CD8-positive, alpha-beta memory T cell (primary cell): ENCODE results near the gene PPP1R12A. TPM values are rescaled to one million over a fixed set of nuclear protein-coding genes. Genes with fewer than 3 reads are reported as not detected.

Source experiments
- CTCF ChIA-PET: fragments of 350-600 bp; sonication (Branson Sonifier 250); formaldehyde crosslinking; loops from one replicate; lab custom pipeline; 2021; ENCODE audit warnings: antibody characterized with exemption; lab: Charles Lee
- POLR2A ChIA-PET: fragments of 350-600 bp; sonication (Branson Sonifier 250); formaldehyde crosslinking; loops from one replicate; lab custom pipeline; 2021; ENCODE audit warnings: antibody characterized with exemption; lab: Charles Lee
- DNase-seq, 5 donors: peaks; one replicate each; pipeline versions ENCODE4 v3.0.0 to v3.0.0-alpha.2; 2020 to 2022; ENCODE audit warnings: mixed read lengths in 1 of 5
- H3K27ac ChIP-seq: one replicate; pipeline ENCODE4 v1.7.0; 2013; ENCODE audit warnings: low read depth, mild to moderate bottlenecking, low read length, moderate library complexity
- H3K27me3 ChIP-seq: 2 replicates; pipeline ENCODE4 v1.7.0; 2013; ENCODE audit warnings: low read length, mild to moderate bottlenecking; ENCODE audit not compliant: insufficient read depth, poor library complexity, severe bottlenecking
- H3K36me3 ChIP-seq: 2 replicates; pipeline ENCODE4 v1.7.0; 2013; ENCODE audit warnings: mild to moderate bottlenecking, low read length, moderate library complexity; ENCODE audit not compliant: insufficient read depth
- H3K4me1 ChIP-seq: 2 replicates; pipeline ENCODE4 v1.7.0; 2013; ENCODE audit warnings: mild to moderate bottlenecking, low read length, moderate library complexity; ENCODE audit not compliant: insufficient read depth
- H3K4me3 ChIP-seq: 2 replicates; pipeline ENCODE4 v1.7.0; 2013; ENCODE audit warnings: mild to moderate bottlenecking, low read length
- H3K9me3 ChIP-seq: 2 replicates; pipeline ENCODE4 v1.7.0; 2013; ENCODE audit warnings: mild to moderate bottlenecking, low read length
- H3K27ac Mint-ChIP-seq, 8 donors: one replicate each; pipeline ENCODE4 v1.8.0; 2020 to 2021; ENCODE audit warnings: mixed read lengths in 8 of 8, mild to moderate bottlenecking in 6 of 8, inconsistent platforms in 3 of 8, moderate library complexity in 3 of 8
- H3K27me3 Mint-ChIP-seq, 2 donors: one replicate each; pipeline ENCODE4 v1.8.0; 2020 to 2021; ENCODE audit warnings: mixed read lengths in 2 of 2, mild to moderate bottlenecking in 1 of 2, moderate library complexity in 1 of 2
- H3K36me3 Mint-ChIP-seq, 3 donors: one replicate each; pipeline ENCODE4 v1.8.0; 2020 to 2021; ENCODE audit warnings: mixed read lengths in 3 of 3, inconsistent platforms in 1 of 3, mild to moderate bottlenecking in 1 of 3
- H3K4me1 Mint-ChIP-seq, 3 donors: one replicate each; pipeline ENCODE4 v1.8.0; 2020 to 2021; ENCODE audit warnings: mixed read lengths in 3 of 3, inconsistent platforms in 1 of 3, mild to moderate bottlenecking in 1 of 3
- H3K4me3 Mint-ChIP-seq, 7 donors: one replicate each; pipeline ENCODE4 v1.8.0; 2020 to 2021; ENCODE audit warnings: mixed read lengths in 7 of 7, mild to moderate bottlenecking in 6 of 7, moderate library complexity in 4 of 7, inconsistent platforms in 2 of 7
- H3K9me3 Mint-ChIP-seq, 5 donors: one replicate each; pipeline ENCODE4 v1.8.0; 2020 to 2022; ENCODE audit warnings: mixed read lengths in 5 of 5, mild to moderate bottlenecking in 3 of 5, moderate library complexity in 2 of 5, inconsistent platforms in 1 of 5
- polyA plus RNA-seq: library from polyadenylated mRNA; unstranded; fragments of 300-500 nt; fragmentation: Illumina TruSeq; gene quantifications from one replicate; pipeline ENCODE4 v1.2.3, GENCODE V29; 2021
- total RNA-seq, 2 experiments: library from RNA; stranded (reverse); gene quantifications; one replicate each; pipeline ENCODE4 v1.2.3, GENCODE V29; 2021

Gene PPP1R12A
- total and polyA plus RNA-seq, 3 experiments from 2014 or later, result 72.1 to 140 (median 80.4) TPM

- H3K9me3 Mint-ChIP-seq, result no peaks in the 10 kb centered on the region
- ChIA-PET CTCF (no interaction called here), POLR2A (no interaction called here)
- H3K4me3 ChIP-seq, result no peak overlapping the region
- H3K36me3 Mint-ChIP-seq, result peaks cover 0 to 44% (median 12%) of the 10 kb centered on the region in 3 donors
- no peaks in the 10 kb centered on the region for H3K4me1 ChIP-seq
- H3K36me3 ChIP-seq, result no peaks in the 10 kb centered on the region
- no peaks in the 10 kb centered on the region for H3K27me3 Mint-ChIP-seq
- no peaks in the 10 kb centered on the region for H3K4me1 Mint-ChIP-seq
- H3K9me3 ChIP-seq, result no peaks in the 10 kb centered on the region
- H3K27ac Mint-ChIP-seq, result peak overlapping the region in 1 of 8 donors; percentile 55
- no peaks in the 10 kb centered on the region for H3K27me3 ChIP-seq
- no peak overlapping the region for H3K27ac ChIP-seq
- H3K4me3 Mint-ChIP-seq, result no peak overlapping the region
- DNase-seq, result no peak
Measured at GRCh38 chr12:79773896-79774295, 161.0 kb downstream of the PPP1R12A start.

- Mint-ChIP-seq H3K27me3 (peaks cover 0 to 5% of the 10 kb centered on the region in 2 donors), H3K27ac (no peak overlapping the region), H3K4me1 (peaks cover 0 to 3% (median 0%) of the 10 kb centered on the region in 3 donors), H3K4me3 (no peak overlapping the region), H3K36me3 (peaks cover 0 to 17% (median 6%) of the 10 kb centered on the region in 3 donors), H3K9me3 (peaks cover 0 to 2% (median 0%) of the 10 kb centered on the region in 5 donors)
- no peaks in the 10 kb centered on the region for H3K27me3 ChIP-seq
- no peak for DNase-seq
- POLR2A ChIA-PET, result no interaction called here
- no peaks in the 10 kb centered on the region for H3K9me3 ChIP-seq
- H3K36me3 ChIP-seq, result no peaks in the 10 kb centered on the region
- no peaks in the 10 kb centered on the region for H3K4me1 ChIP-seq
- H3K27ac ChIP-seq, result no peak overlapping the region
- H3K4me3 ChIP-seq, result no peak overlapping the region
- CTCF ChIA-PET, result no interaction called here
Measured at GRCh38 chr12:79769860-79770485, 164.9 kb downstream of the PPP1R12A start.

- DNase-seq, result no peak
- Mint-ChIP-seq H3K27ac (no peak overlapping the region), H3K9me3 (peaks cover 0 to 2% (median 0%) of the 10 kb centered on the region in 5 donors), H3K27me3 (peaks cover 0 to 5% of the 10 kb centered on the region in 2 donors), H3K4me1 (peaks cover 0 to 3% (median 0%) of the 10 kb centered on the region in 3 donors), H3K4me3 (no peak overlapping the region), H3K36me3 (peaks cover 0 to 11% (median 5%) of the 10 kb centered on the region in 3 donors)
- Histone ChIP-seq H3K36me3 (no peaks in the 10 kb centered on the region), H3K4me1 (no peaks in the 10 kb centered on the region), H3K9me3 (no peaks in the 10 kb centered on the region), H3K4me3 (no peak overlapping the region), H3K27ac (no peak overlapping the region), H3K27me3 (no peaks in the 10 kb centered on the region)
- ChIA-PET POLR2A (no interaction called here), CTCF (no interaction called here)
Measured at GRCh38 chr12:79769189-79769859, 165.6 kb downstream of the PPP1R12A start.

- H3K9me3 Mint-ChIP-seq, result peaks cover 0 to 2% (median 0%) of the 10 kb centered on the region in 5 donors
- POLR2A ChIA-PET, result no interaction called here
Measured at GRCh38 chr12:79766705-79767464, 168.0 kb downstream of the PPP1R12A start.

GRCh38 chr12:79765157-79765556 lies 169.7 kb downstream of the PPP1R12A start:
- peaks cover 0 to 3% (median 0%) of the 10 kb centered on the region in 3 donors for H3K4me1 Mint-ChIP-seq
- Histone ChIP-seq H3K36me3 (no peaks in the 10 kb centered on the region), H3K9me3 (no peaks in the 10 kb centered on the region), H3K27me3 (no peaks in the 10 kb centered on the region), H3K4me3 (no peak overlapping the region), H3K4me1 (no peaks in the 10 kb centered on the region), H3K27ac (no peak overlapping the region)
- no peak overlapping the region for H3K4me3 Mint-ChIP-seq
- no peak overlapping the region for H3K27ac Mint-ChIP-seq
- no peak for DNase-seq
- H3K36me3 Mint-ChIP-seq, result no peaks in the 10 kb centered on the region
- POLR2A ChIA-PET, result no interaction called here
- peaks cover 6 to 8% of the 10 kb centered on the region in 2 donors for H3K27me3 Mint-ChIP-seq
- H3K9me3 Mint-ChIP-seq, result peaks cover 0 to 3% (median 2%) of the 10 kb centered on the region in 5 donors
- CTCF ChIA-PET, result no interaction called here

More at GRCh38 chr12:79766705-79767464, 168.0 kb downstream of the PPP1R12A start:
- peaks cover 0 to 3% (median 0%) of the 10 kb centered on the region in 3 donors for H3K4me1 Mint-ChIP-seq
- Histone ChIP-seq H3K27ac (no peak overlapping the region), H3K4me3 (no peak overlapping the region), H3K9me3 (no peaks in the 10 kb centered on the region), H3K36me3 (no peaks in the 10 kb centered on the region), H3K4me1 (no peaks in the 10 kb centered on the region), H3K27me3 (no peaks in the 10 kb centered on the region)
- CTCF ChIA-PET, result no interaction called here
- H3K36me3 Mint-ChIP-seq, result peaks cover 0 to 6% (median 5%) of the 10 kb centered on the region in 3 donors
- peaks cover 4 to 5% of the 10 kb centered on the region in 2 donors for H3K27me3 Mint-ChIP-seq
- no peak for DNase-seq
- H3K4me3 Mint-ChIP-seq, result no peak overlapping the region
- no peak overlapping the region for H3K27ac Mint-ChIP-seq

GRCh38 chr12:79764641-79765040 lies 170.3 kb downstream of the PPP1R12A start:
- Histone ChIP-seq H3K27ac (no peak overlapping the region), H3K36me3 (no peaks in the 10 kb centered on the region), H3K27me3 (no peaks in the 10 kb centered on the region), H3K9me3 (no peaks in the 10 kb centered on the region), H3K4me3 (no peak overlapping the region), H3K4me1 (no peaks in the 10 kb centered on the region)
- Mint-ChIP-seq H3K36me3 (no peaks in the 10 kb centered on the region), H3K9me3 (peaks cover 0 to 8% (median 3%) of the 10 kb centered on the region in 5 donors), H3K27ac (no peak overlapping the region), H3K27me3 (peaks cover 6 to 8% of the 10 kb centered on the region in 2 donors), H3K4me3 (no peak overlapping the region), H3K4me1 (peaks cover 0 to 3% (median 0%) of the 10 kb centered on the region in 3 donors)
- ChIA-PET CTCF (no interaction called here), POLR2A (no interaction called here)
- no peak for DNase-seq

- DNase-seq, result no peak
- no peak overlapping the region for H3K27ac Mint-ChIP-seq
- peaks cover 0 to 3% (median 0%) of the 10 kb centered on the region in 3 donors for H3K4me1 Mint-ChIP-seq
- Histone ChIP-seq H3K27ac (no peak overlapping the region), H3K9me3 (no peaks in the 10 kb centered on the region), H3K4me1 (no peaks in the 10 kb centered on the region), H3K36me3 (no peaks in the 10 kb centered on the region), H3K27me3 (no peaks in the 10 kb centered on the region), H3K4me3 (no peak overlapping the region)
- peaks cover 6 to 8% of the 10 kb centered on the region in 2 donors for H3K27me3 Mint-ChIP-seq
- POLR2A ChIA-PET, result no interaction called here
- no peak overlapping the region for H3K4me3 Mint-ChIP-seq
- H3K36me3 Mint-ChIP-seq, result no peaks in the 10 kb centered on the region
- CTCF ChIA-PET, result no interaction called here
- H3K9me3 Mint-ChIP-seq, result peaks cover 0 to 11% (median 6%) of the 10 kb centered on the region in 5 donors
Measured at GRCh38 chr12:79763766-79764452, 171.0 kb downstream of the PPP1R12A start.
